ENCODE data around the gene SPATA32.

GRCh38 chr17:45260204-45260783, 1.6 kb downstream of the SPATA32 start:
- TF ChIP-seq, protein P1, sequence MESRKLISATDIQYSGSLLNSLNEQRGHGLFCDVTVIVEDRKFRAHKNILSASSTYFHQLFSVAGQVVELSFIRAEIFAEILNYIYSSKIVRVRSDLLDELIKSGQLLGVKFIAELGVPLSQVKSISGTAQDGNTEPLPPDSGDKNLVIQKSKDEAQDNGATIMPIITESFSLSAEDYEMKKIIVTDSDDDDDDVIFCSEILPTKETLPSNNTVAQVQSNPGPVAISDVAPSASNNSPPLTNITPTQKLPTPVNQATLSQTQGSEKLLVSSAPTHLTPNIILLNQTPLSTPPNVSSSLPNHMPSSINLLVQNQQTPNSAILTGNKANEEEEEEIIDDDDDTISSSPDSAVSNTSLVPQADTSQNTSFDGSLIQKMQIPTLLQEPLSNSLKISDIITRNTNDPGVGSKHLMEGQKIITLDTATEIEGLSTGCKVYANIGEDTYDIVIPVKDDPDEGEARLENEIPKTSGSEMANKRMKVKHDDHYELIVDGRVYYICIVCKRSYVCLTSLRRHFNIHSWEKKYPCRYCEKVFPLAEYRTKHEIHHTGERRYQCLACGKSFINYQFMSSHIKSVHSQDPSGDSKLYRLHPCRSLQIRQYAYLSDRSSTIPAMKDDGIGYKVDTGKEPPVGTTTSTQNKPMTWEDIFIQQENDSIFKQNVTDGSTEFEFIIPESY (IDR thresholded peaks at IDR 0.05; ENCODE audit: extremely low read depth, insufficient replicate concordance, low read length), result no peak
- TF ChIP-seq, protein P2, sequence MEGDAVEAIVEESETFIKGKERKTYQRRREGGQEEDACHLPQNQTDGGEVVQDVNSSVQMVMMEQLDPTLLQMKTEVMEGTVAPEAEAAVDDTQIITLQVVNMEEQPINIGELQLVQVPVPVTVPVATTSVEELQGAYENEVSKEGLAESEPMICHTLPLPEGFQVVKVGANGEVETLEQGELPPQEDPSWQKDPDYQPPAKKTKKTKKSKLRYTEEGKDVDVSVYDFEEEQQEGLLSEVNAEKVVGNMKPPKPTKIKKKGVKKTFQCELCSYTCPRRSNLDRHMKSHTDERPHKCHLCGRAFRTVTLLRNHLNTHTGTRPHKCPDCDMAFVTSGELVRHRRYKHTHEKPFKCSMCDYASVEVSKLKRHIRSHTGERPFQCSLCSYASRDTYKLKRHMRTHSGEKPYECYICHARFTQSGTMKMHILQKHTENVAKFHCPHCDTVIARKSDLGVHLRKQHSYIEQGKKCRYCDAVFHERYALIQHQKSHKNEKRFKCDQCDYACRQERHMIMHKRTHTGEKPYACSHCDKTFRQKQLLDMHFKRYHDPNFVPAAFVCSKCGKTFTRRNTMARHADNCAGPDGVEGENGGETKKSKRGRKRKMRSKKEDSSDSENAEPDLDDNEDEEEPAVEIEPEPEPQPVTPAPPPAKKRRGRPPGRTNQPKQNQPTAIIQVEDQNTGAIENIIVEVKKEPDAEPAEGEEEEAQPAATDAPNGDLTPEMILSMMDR (IDR thresholded peaks at IDR 0.05 in 2 of 3, conservative IDR thresholded peaks at IDR 0.05 in 1 of 3; ENCODE audit: borderline replicate concordance in 1 of 3, insufficient read depth in 1 of 3, low read depth in 2 of 3, low read length in 2 of 3), result no peak
- TF ChIP-seq POLR2AphosphoS5 (IDR thresholded peaks at IDR 0.05; ENCODE audit: low read depth, low read length) (no peak), POLR2A (IDR thresholded peaks at IDR 0.05; ENCODE audit: borderline replicate concordance, extremely low read depth, insufficient read depth, insufficient read length) (no peak), EZH2 (IDR thresholded peaks at IDR 0.05) (no peak), CEBPB (IDR thresholded peaks at IDR 0.05; ENCODE audit: low read depth) (no peak), JUND (IDR thresholded peaks at IDR 0.05) (no peak), ATF3 (IDR thresholded peaks at IDR 0.05) (no peak), SIN3A (IDR thresholded peaks at IDR 0.05; ENCODE audit: low read depth) (no peak), SRF (IDR thresholded peaks at IDR 0.05; ENCODE audit: low read depth) (no peak), RAD21 (IDR thresholded peaks at IDR 0.05; ENCODE audit: low read depth) (no peak), YY1 (IDR thresholded peaks at IDR 0.05; ENCODE audit: extremely low read depth, insufficient replicate concordance, low read depth, low read length) (no peak)
- TF ChIP-seq, protein P3, sequence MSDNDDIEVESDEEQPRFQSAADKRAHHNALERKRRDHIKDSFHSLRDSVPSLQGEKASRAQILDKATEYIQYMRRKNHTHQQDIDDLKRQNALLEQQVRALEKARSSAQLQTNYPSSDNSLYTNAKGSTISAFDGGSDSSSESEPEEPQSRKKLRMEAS (IDR thresholded peaks at IDR 0.05), result no peak
- TF ChIP-seq, protein P4, sequence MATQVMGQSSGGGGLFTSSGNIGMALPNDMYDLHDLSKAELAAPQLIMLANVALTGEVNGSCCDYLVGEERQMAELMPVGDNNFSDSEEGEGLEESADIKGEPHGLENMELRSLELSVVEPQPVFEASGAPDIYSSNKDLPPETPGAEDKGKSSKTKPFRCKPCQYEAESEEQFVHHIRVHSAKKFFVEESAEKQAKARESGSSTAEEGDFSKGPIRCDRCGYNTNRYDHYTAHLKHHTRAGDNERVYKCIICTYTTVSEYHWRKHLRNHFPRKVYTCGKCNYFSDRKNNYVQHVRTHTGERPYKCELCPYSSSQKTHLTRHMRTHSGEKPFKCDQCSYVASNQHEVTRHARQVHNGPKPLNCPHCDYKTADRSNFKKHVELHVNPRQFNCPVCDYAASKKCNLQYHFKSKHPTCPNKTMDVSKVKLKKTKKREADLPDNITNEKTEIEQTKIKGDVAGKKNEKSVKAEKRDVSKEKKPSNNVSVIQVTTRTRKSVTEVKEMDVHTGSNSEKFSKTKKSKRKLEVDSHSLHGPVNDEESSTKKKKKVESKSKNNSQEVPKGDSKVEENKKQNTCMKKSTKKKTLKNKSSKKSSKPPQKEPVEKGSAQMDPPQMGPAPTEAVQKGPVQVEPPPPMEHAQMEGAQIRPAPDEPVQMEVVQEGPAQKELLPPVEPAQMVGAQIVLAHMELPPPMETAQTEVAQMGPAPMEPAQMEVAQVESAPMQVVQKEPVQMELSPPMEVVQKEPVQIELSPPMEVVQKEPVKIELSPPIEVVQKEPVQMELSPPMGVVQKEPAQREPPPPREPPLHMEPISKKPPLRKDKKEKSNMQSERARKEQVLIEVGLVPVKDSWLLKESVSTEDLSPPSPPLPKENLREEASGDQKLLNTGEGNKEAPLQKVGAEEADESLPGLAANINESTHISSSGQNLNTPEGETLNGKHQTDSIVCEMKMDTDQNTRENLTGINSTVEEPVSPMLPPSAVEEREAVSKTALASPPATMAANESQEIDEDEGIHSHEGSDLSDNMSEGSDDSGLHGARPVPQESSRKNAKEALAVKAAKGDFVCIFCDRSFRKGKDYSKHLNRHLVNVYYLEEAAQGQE (IDR thresholded peaks at IDR 0.05; ENCODE audit: low read depth), result no peak

Data from HCT116 (cell line).